HG03039 (cell line): ENCODE measurements around the gene PGGHG.

ENCODE experiments used
- ATAC-seq: cut with Tn5 transposase; IDR thresholded peaks from one replicate; pipeline ENCODE4 v1.9.1; 2021; ENCODE audit warnings: mild to moderate bottlenecking, moderate library complexity; ENCODE audit not compliant: unreplicated experiment

PGGHG gene

GRCh38 chr11:344836-345578, 56.1 kb downstream of the PGGHG start:
- no peak for ATAC-seq
